ENCODE data around the gene KIRREL3. TPM values are rescaled to one million over a fixed set of nuclear protein-coding genes. Genes with fewer than 3 reads are reported as not detected.

Gene KIRREL3
- total RNA-seq, 1 donor from 2014 or later: not detected

DNA sequence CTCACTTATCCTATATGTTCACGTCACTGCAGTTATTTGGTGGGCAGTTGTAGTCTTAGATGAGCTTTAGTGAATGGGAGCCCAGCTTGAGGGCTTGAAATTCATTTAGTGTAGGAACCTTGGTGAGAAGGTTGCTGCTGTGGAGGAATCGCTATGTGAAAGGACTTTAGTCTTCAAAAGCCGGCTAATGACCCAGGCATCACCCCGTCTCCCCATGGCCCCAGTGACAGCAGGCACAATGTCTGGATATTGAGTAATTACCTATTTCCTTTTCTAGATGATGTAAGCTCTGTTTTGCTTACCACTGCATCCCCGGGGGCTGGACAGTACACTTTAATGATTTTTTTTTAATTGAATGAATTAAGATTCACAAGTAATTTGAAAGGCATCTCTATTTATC lies 361.9 kb downstream of the KIRREL3 start:
- intact Hi-C loops (cut with micrococcal nuclease): no loop called here

DNA sequence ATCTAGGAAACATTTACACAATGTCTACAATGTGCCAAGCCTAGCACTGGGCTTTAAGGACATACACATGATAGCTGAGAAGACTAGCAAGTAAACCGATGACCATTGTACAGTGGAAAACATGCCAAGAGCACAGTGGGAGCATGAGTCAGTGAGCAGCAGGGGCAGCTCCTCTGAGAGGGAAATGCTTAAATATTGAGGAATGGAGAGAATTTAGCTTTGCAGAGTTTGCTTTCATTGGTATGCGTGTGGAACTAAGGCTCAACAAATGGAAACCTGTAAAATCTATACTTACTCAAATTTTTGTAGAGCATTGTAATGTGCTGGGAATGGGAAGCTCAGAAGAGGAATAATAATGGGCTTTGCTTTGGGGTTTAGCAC lies 362.8 kb downstream of the KIRREL3 start:
- intact Hi-C loops (cut with micrococcal nuclease): no loop called here

- intact Hi-C loops (cut with micrococcal nuclease): no loop called here
Measured at GRCh38 chr11:126636911-126637794, 363.4 kb downstream of the KIRREL3 start.

GRCh38 chr11:126635511-126635910 lies 365.1 kb downstream of the KIRREL3 start:
- intact Hi-C loops (cut with micrococcal nuclease): no loop called here

GRCh38 chr11:126634963-126635362 lies 365.6 kb downstream of the KIRREL3 start:
- intact Hi-C loops (cut with micrococcal nuclease): no loop called here

DNA sequence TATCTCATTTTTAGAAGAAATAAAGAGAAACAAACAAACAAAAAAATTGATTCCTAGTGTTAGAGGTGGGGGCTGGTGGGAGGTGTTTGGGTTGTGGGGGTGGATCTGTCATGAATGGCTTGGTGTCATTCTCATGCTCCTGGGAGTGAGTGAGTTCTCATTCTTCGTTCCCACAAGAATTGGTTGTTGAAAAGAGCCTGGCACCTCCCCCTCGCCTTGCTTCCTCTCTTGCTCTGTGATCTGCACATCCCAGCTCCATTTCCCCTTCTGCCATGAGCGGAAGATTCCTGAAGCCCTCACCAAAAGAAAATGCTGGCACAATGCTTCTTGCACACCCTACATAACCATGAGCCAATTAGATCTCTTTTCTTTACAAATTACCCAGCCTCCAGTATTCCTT lies 367.2 kb downstream of the KIRREL3 start:
- intact Hi-C loops (cut with micrococcal nuclease): no loop called here

DNA sequence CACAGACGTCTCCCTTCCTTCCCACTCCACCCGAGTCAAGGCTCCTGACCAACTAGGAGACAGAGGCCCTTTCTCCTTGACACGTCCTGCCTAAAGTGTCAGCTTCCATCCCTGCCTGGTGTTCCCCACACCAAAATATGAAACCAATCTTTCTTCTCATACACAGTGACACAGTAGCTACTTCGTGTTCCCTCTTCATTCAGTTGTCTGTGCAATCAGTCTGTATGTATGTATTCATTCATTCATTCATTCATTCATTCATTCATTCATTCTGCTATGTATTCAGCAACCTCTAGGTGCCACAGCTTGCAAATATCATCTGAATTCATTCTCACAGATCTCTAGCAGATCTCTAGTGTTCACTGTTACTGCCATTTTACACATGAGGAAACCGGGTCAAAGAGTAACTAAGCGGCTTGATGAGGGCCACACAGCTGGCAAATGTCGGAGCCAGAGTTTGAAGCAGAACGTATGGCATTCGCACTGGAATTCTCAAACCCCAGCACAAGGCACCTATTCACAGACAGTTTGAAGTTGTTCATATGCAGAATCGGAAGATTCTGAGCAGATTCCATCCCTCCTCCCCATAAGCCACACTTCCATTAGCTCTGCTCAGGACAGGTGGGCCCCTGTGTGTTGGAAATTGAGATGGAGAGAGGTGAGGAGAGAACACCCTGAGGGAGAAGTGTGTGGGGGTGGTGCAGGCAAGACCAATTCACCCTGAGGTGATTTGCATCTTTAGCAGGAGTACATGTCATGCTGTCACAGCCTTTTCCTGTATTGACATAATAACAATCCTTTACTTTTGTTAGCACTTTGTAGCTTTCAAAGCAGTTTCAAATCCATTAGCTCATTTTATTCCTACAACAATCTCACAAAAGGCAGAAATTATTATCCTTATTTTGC lies 369.4 kb downstream of the KIRREL3 start:
- intact Hi-C loops (cut with micrococcal nuclease): no loop called here

- intact Hi-C loops (cut with micrococcal nuclease): no loop called here
Measured at GRCh38 chr11:126630488-126630887, 370.1 kb downstream of the KIRREL3 start.

- intact Hi-C loops (cut with micrococcal nuclease): no loop called here
Measured at GRCh38 chr11:126628790-126629621, 371.6 kb downstream of the KIRREL3 start.

DNA sequence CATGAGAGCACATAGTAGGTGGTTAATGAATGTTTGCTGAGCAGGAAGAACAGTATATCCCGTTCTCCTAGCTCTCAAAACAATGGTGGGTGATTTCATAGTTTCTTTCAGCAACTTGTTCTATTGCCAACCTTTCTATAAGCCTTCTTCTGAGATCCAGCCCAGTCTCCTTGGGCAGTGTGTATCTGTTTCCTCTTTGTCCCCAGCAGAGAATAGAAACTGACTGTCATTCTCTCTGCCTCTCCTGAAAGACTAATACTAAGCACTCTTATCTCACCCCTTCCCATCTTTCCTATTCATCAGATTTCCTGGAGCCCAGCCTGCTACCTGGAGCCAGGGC lies 372.1 kb downstream of the KIRREL3 start:
- intact Hi-C loops (cut with micrococcal nuclease): no loop called here

DNA sequence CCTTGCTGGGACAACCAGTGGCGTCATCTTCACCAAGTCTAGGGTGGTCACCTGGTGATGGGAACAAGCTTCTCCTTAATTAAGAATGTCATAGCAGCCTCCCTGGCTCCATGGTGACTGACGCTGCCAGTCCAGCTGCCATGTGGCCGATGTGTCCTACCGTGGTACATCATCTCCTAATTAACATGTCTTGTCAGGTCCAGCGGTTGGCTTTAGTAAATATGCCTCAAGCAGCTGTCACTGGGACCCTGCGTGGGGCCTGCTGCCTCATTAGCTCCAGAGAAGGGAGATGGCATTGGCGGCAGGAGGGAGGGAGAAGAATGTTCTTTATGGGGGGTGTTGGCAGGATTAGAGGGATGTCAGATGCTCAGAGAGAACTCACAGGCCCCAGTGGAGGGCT lies 373.1 kb downstream of the KIRREL3 start:
- intact Hi-C loops (cut with micrococcal nuclease): no loop called here

DNA sequence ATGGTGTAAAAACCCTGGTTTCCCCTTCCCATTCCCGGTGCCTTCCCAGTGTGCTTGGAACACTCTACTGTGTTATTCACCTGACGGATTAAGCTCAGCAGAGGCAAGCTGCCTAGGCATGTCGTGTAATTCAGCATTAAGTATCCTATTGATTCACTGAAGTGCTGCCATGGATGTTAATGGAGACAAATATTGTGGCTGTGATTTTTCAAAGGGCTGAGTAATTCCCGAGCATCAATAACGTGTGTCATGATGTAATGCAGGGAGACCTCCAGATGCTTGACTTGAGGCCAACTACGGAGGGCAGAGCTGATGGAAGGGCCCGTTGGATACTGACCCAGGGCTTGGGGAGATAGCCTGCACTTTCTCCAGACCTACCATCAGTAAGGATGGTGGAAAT lies 376.1 kb downstream of the KIRREL3 start:
- intact Hi-C loops (cut with micrococcal nuclease): no loop called here

DNA sequence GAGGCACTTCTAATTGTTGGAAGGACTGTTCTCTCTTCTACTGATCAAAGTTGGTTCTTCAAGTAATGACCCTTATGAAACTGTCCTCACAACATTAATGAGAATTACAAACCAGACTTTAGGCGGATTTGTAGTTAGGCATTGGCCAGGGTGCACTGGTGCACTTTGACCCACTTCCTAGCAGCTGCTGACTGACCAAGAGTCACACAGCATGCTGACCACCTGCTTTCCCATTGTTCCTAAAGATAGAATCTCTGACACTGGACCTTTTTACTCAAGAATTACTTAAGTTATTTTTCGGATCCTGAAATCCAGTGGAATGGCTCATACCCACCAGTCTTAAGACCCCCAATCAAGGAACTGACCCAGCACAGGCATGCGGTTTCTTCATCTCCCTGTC lies 381.1 kb downstream of the KIRREL3 start:
- intact Hi-C loops (cut with micrococcal nuclease): no loop called here

- intact Hi-C loops (cut with micrococcal nuclease): no loop called here
Measured at GRCh38 chr11:126615845-126616244, 384.7 kb downstream of the KIRREL3 start.

GRCh38 chr11:126613272-126613671 lies 387.3 kb downstream of the KIRREL3 start:
- intact Hi-C loops (cut with micrococcal nuclease): no loop called here

GRCh38 chr11:126612671-126613070 lies 387.9 kb downstream of the KIRREL3 start:
- intact Hi-C loops (cut with micrococcal nuclease): no loop called here

- intact Hi-C loops (cut with micrococcal nuclease): no loop called here
Measured at GRCh38 chr11:126611438-126611837, 389.1 kb downstream of the KIRREL3 start.

GRCh38 chr11:126608658-126609057 lies 391.9 kb downstream of the KIRREL3 start:
- intact Hi-C loops (cut with micrococcal nuclease): no loop called here

DNA sequence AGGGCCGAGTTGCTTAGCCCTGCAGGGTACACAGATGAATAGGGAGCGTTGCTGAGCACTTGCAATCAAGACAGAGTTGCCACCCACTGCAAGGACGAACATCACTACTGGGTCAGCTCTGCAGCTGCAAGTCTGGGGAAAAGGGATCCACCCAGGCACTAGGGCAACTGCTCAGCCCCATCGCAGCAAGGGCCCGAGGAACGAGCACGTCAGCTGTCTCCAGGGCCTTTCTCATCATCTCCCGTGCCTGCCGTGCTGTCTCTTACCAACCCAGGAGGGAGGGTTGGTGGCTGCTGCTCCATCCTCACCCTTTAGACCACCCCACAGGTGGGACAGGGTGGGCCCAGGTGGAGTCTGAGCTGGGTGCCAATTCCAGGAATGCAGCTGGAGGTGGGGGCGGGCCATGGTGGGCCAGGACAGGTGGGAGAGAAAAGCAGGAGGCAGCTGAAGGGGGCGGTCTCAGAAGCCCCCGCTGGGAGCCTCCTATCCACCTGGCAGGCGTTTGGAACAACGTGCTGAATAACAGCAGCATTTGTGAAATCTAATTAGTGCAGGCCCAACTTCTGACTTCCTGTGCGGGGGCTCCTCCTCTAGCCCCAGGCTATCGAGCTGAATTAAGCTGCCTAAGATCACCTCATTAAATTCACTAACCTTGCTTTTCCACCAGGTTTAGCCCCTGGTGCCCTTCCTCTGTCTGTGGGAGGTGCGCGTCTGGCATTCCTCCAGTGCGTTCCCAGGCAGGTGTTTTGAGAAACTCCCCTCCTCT lies 392.6 kb downstream of the KIRREL3 start:
- intact Hi-C loops (cut with micrococcal nuclease): no loop called here

DNA sequence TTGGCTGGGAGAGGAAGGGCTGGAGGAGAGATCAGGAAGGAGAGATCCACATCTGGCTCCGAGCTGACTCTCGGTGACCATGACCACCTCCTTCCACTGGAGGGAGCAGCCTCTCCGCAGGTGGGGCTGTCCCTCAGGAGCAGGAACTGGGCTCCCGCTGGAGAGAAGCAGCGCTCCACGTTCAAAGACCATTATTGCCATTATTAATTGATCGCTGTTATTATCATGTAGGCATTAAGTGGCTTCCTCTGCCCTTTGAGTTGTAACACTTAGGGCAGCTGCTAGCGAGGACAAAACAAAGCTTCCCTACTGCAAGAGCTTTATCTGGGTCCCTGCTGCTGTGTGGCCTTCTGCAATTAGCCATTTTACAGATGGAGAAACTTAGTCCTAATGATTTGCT lies 393.2 kb downstream of the KIRREL3 start:
- intact Hi-C loops (cut with micrococcal nuclease): no loop called here

- intact Hi-C loops (cut with micrococcal nuclease): no loop called here
Measured at GRCh38 chr11:126606484-126606883, 394.1 kb downstream of the KIRREL3 start.

All from T-helper 1 cell treated with Interleukin-12 subunit alpha and Interleukin-12 subunit beta and Interleukin-4 antibody, amounts not matched to agents 30 ng/mL and 1 ng/mL, for 36 hours (primary cell).